Measurements from ENCODE around the gene RAB6B. TPM values are rescaled to one million over a fixed set of nuclear protein-coding genes. Genes with fewer than 3 reads are reported as not detected.

Gene RAB6B
- 14.9 to 21.0 TPM (median 18.0 TPM) in 3 replicates for total RNA-seq (2021)
- Bru-seq, nascent RNA: percentile 44 among the genes with signal in this experiment
- long read RNA-seq, experiment 1, full-length matches to known transcripts: 8 of 17 reads
- long read RNA-seq, experiment 1, partial matches to known transcripts: 1 of 17 reads
- long read RNA-seq, experiment 1, other reads (novel, unspliced or antisense): 8 of 17 reads
- long read RNA-seq, experiment 2, full-length matches to known transcripts: 5 of 12 reads
- long read RNA-seq, experiment 2, partial matches to known transcripts: 1 of 12 reads
- long read RNA-seq, experiment 2, other reads (novel, unspliced or antisense): 6 of 12 reads
- long read RNA-seq, experiment 3, partial matches to known transcripts: 1 of 4 reads
- long read RNA-seq, experiment 3, other reads (novel, unspliced or antisense): 3 of 4 reads

GRCh38 chr3:133895208-133896001 is at the start of gene RAB6B:
Gene RAB6B, minus strand, starts transcription at chr3:133895882. Its CDS starts 416 bp downstream, at chr3:133895466.
- peak within 1 kb of the TSS; percentile 89 for H3K4me3 Mint-ChIP-seq
- peaks cover 11% of the 10 kb centered on the region for H3K4me1 Mint-ChIP-seq
- H3K27me3 Mint-ChIP-seq (ENCODE audit: low read depth): peaks cover 49% of the 10 kb centered on the region
- H3K9me3 Mint-ChIP-seq: no peaks in the 10 kb centered on the region
- CTCF ChIA-PET: interaction anchor here (1.0 to 3.2 kb wide), 6 partner anchors 15 to 88 kb away, joined by 3 to 14 read pairs (median 4); no protein-coding TSS in a partner anchor
- POLR2A ChIA-PET: no interaction called here
- no peaks in the 10 kb centered on the region for H3K36me3 Mint-ChIP-seq
- DNase-seq (ENCODE audit: low spot score) (peak; percentile 70), ATAC-seq (peak; percentile 77)
- no peak within 1 kb of the TSS for H3K27ac Mint-ChIP-seq
- TF ChIP-seq FOXP4 (CRISPR knock-in tag; IDR thresholded peaks at IDR 0.05) (peak; percentile 59; the same call in 1 of the 2 replicates), ZNF121 (CRISPR knock-in tag; IDR thresholded peaks at IDR 0.05) (no peak), RORB (CRISPR knock-in tag; IDR thresholded peaks at IDR 0.05) (no peak), PRDM15 (CRISPR knock-in tag; IDR thresholded peaks at IDR 0.05) (no peak), ATF2 (CRISPR knock-in tag; IDR thresholded peaks at IDR 0.05; ENCODE audit: borderline replicate concordance, low read depth) (no peak), TEAD4 (CRISPR knock-in tag; IDR thresholded peaks at IDR 0.05) (no peak), AFF4 (CRISPR knock-in tag; IDR thresholded peaks at IDR 0.05; ENCODE audit: borderline replicate concordance) (no peak), PRRX2 (CRISPR knock-in tag; IDR thresholded peaks at IDR 0.05) (no peak), IRF1 (CRISPR knock-in tag; IDR thresholded peaks at IDR 0.05) (0 out of 2 replicates have a peak, but pooled peaks have one; percentile 57), ZNF416 (CRISPR knock-in tag; IDR thresholded peaks at IDR 0.05) (no peak), ZNF263 (CRISPR knock-in tag; IDR thresholded peaks at IDR 0.05; ENCODE audit: low read depth) (no peak), ZNF671 (CRISPR knock-in tag; IDR thresholded peaks at IDR 0.05) (no peak), ZBTB43 (CRISPR knock-in tag; IDR thresholded peaks at IDR 0.05) (no peak), ELF4 (CRISPR knock-in tag; IDR thresholded peaks at IDR 0.05; ENCODE audit: low read depth) (no peak), ZNF396 (CRISPR knock-in tag; IDR thresholded peaks at IDR 0.05; ENCODE audit: borderline replicate concordance) (no peak), ERG (CRISPR knock-in tag; IDR thresholded peaks at IDR 0.05) (no peak), GRHL2 (CRISPR knock-in tag; IDR thresholded peaks at IDR 0.05; ENCODE audit: insufficient replicate concordance, severe bottlenecking) (no peak), CREB1 (CRISPR knock-in tag; IDR thresholded peaks at IDR 0.05) (no peak), ZMAT4 (CRISPR knock-in tag; IDR thresholded peaks at IDR 0.05) (no peak)
